HG02970 (cell line): ENCODE measurements around the gene RAP1A.

Experiments used
- ATAC-seq: cut with Tn5 transposase; IDR thresholded peaks from one replicate; pipeline ENCODE4 v1.9.1; 2021; ENCODE audit warnings: mild to moderate bottlenecking, moderate library complexity, moderate number of reproducible peaks; ENCODE audit not compliant: unreplicated experiment, low FRiP score

Gene RAP1A

GRCh38 chr1:111749628-111750027 lies 130.0 kb downstream of the RAP1A start:
- ATAC-seq: no peak

DNA sequence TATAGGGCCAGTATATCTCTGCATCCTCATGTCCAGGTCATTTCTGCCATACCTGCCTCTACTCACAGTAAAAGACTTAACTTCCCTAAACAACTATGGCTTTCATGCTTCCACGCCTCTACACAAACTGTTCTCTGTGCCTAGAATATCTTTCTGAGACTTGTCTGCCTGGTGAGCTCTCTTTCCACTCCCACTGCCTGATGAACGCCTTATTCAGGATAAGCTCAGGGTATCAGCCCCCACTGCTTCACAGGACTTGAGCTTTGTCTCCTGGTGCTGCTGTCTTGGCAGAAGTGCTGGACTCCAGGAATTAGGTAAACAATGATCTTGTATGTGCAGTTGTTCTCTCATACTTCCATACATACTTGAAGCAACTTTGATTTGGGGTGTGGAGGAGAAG lies 131.3 kb downstream of the RAP1A start:
- no peak for ATAC-seq

GRCh38 chr1:111751906-111752575 lies 132.5 kb downstream of the RAP1A start:
- ATAC-seq: no peak

- ATAC-seq: no peak
Measured at GRCh38 chr1:111754984-111755330, 135.4 kb downstream of the RAP1A start.

DNA sequence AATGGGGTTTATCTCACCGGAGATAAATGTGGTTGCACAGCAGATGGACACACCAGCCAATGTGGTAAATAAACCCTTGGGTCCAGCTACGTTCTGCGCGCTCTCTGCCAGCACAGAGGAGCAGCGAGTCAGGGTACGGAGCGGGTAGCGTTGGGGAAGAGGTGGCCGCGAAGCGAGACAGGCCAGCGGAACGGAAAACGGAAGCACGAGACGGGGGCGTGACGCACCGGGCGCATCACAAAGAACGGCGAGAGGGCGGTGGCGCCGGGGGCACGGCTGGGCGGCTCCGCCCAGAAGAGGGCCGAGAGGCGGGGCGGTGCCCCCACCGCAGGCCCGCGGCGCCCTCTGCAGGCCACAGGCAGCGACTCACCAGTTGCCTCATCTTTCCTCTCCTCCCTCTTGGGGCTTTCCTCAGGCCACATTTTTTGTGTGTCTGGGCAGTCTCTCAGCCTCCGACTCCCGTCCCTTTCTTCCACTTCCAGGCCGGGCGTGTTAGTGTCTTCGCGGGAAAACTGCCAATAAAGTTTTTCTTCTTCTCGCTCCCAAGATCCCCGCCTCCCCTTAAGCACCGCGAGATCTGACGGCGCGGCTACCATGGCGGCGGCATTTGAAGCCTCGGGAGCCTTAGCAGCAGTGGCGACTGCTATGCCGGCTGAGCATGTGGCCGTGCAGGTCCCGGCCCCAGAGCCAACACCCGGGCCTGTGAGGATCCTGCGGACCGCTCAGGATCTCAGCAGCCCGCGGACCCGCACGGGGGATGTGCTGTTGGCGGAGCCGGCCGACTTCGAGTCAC lies 135.9 kb downstream of the RAP1A start, which contains the start of gene DDX20:
TSS of gene DDX20 (plus strand) at position 571 of the 793 bp plus-strand sequence. CDS start at position 595, 24 bp downstream.
- ATAC-seq: peak; percentile 90

DNA sequence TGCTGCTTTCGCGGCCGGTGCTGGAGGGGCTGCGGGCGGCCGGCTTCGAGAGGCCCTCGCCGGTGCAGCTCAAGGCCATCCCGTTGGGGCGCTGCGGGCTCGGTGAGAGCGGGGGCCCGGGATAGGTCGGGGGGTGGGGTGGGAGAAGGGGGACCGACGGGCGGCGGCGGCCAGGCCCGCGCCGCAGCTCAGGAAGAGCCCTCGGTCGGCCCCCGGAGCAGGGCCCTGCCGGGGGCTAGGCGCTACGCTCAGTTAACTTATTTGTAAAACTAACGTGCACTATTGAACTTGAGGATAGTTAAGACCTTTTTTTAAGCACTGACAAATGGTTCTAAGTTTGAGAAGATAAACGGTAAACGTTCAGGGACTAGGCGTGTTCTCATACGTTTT lies 136.5 kb downstream of the RAP1A start:
- ATAC-seq: no peak

- no peak for ATAC-seq
Measured at GRCh38 chr1:111758373-111758772, 138.8 kb downstream of the RAP1A start.

DNA sequence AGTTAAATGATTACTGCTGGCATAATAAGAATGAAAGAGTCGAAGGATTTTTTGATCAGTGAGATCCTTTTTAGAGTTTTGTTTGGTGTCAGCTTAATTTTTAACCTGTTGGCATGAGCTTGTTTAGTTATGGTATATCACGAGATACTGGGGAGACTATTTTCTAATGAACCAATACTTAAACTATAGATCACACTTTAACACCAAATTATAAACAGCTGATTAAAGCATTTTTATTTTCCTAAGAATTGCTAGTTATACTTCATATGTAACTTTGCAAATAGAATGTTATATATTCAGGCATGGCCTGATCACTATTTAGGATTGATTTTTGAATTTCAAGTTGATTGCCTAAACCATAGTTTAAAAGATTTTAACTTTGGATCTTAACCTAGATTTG lies 142.1 kb downstream of the RAP1A start:
- no peak for ATAC-seq

DNA sequence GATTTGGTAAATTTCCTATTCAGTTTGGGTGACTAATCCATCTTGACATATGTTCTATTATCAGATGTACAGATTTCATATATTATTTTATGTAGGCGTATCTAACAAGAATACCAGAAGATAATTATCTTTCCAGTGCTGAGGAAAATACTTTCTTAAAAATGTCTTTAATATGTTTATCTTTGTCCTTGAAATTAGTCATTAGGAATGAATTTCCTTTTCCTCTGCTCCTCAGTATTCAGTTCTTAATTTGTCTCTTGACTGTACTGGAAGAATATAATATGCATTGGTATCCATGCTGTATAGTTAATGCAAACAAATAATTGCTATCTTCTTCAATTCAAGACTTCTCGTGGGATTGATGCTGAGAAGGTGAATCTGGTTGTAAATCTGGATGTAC lies 142.7 kb downstream of the RAP1A start:
- ATAC-seq: no peak
